ENCODE results near the gene PATL1.

Gene PATL1

GRCh38 chr11:59601788-59602187, 67.0 kb downstream of the PATL1 start:
- TF ChIP-seq, protein P1, sequence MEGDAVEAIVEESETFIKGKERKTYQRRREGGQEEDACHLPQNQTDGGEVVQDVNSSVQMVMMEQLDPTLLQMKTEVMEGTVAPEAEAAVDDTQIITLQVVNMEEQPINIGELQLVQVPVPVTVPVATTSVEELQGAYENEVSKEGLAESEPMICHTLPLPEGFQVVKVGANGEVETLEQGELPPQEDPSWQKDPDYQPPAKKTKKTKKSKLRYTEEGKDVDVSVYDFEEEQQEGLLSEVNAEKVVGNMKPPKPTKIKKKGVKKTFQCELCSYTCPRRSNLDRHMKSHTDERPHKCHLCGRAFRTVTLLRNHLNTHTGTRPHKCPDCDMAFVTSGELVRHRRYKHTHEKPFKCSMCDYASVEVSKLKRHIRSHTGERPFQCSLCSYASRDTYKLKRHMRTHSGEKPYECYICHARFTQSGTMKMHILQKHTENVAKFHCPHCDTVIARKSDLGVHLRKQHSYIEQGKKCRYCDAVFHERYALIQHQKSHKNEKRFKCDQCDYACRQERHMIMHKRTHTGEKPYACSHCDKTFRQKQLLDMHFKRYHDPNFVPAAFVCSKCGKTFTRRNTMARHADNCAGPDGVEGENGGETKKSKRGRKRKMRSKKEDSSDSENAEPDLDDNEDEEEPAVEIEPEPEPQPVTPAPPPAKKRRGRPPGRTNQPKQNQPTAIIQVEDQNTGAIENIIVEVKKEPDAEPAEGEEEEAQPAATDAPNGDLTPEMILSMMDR (IDR thresholded peaks at IDR 0.05; ENCODE audit: control extremely low read depth, extremely low read depth, low read depth, missing control alignments): no peak
- ChIA-PET POLR2A (no interaction called here), CTCF (interaction anchor here (0.9 to 1.3 kb wide), 2 partner anchors 9 to 11 kb away, joined by 3 read pairs; no protein-coding TSS in a partner anchor)
- no peak for DNase-seq (ENCODE audit: extremely low spot score)

- POLR2A ChIA-PET: no interaction called here
- TF ChIP-seq, protein P1 (IDR thresholded peaks at IDR 0.05; ENCODE audit: control extremely low read depth, extremely low read depth, low read depth, missing control alignments): no peak
- DNase-seq (ENCODE audit: extremely low spot score): no peak
- CTCF ChIA-PET: interaction anchor here (0.6 kb wide), 1 partner anchor 1901 kb away, joined by 3 read pairs; no protein-coding TSS in a partner anchor
Measured at GRCh38 chr11:59600636-59601035, 68.2 kb downstream of the PATL1 start.

DNA sequence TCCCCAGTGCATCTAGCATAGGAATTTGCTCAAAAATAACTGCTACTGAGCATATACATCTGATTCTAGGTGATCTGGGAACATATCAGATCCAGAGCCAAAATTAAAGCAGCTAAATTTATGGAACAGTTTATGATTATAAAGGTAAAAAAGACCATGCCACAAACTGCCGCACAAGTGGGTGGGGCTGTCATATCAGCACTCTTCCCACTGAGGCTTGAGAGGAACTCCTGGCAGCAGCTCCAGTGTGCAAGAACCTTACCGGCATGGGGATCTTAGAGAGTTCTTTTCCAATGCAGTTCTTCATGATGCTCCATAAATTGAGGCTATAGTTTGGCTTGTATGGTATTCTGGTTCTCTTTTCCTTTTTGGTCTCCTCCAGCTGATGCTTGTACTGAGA, 68.6 kb downstream of the PATL1 start:
- CTCF ChIA-PET: no interaction called here
- POLR2A ChIA-PET: no interaction called here
- no peak for DNase-seq (ENCODE audit: extremely low spot score)
- TF ChIP-seq, protein P1 (IDR thresholded peaks at IDR 0.05; ENCODE audit: control extremely low read depth, extremely low read depth, low read depth, missing control alignments): no peak

DNA sequence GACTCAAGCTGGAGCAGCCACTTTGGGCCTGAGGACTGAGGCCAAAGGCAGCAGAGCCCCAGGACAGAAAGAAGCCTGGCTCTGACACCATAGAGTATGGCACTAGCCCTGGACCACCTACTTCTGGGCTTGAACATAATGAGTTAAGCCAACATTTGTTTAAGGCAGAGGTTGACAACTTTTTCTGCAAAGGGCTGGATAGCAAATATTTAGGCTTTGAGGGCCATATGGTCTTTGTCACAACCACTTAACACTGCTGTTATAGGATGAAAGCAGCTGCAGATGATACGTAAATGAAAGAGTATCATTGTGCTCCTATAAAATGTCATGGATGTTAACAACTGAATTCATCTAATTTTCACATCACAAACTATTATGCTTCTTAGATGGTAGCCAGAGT, 69.9 kb downstream of the PATL1 start:
- DNase-seq (ENCODE audit: extremely low spot score): no peak
- POLR2A ChIA-PET: no interaction called here
- TF ChIP-seq, protein P1 (IDR thresholded peaks at IDR 0.05; ENCODE audit: control extremely low read depth, extremely low read depth, low read depth, missing control alignments): no peak
- CTCF ChIA-PET: interaction anchor here (1.2 to 2.4 kb wide), 3 partner anchors 10 to 21 kb away, joined by 3 to 11 read pairs (median 5); no protein-coding TSS in a partner anchor
